ENCODE measurements around the gene STYXL2. TPM values are rescaled to one million over a fixed set of nuclear protein-coding genes. Genes with fewer than 3 reads are reported as not detected.
A peak's percentile ranks its signal among the peaks of the same experiment; 100 is the strongest.

STYXL2 gene
- total RNA-seq, 4 donors from 2014 or later, result under 0.01 TPM; not detected in 3

DNA sequence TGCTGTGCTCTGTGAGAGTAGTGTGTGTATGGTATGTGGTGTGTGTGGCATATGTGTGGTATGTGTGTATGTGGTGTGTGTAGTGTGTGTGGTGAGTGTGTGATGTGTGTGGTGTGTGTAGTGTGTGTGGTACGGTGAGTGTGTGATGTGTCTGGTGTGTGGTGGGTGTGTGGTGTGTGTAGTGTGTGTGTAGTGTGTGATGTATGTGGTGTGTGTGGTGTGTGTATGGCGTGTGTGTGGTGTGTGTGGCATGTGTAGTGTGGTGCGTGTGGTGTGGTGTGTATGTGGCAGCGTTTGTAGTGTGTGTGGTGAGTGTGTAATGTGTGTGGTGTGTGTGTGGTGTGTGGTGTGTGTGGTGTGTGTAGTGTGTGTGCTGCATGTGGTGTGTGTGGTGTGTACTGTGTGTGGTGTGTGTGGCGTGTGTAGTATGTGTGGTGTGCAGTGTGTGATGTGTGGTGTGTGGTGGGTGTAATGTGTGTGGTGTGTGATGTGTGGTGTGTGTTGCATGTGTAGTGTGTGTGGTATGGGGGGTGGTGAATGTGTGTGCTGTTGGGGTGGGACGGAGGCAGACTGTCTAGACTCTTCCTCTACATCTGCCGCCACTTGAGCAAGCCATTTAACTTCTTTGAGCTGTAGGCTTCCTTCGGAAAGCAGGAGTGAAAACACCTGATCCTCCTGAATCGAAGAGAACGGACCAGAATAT is 37.2 kb upstream of the STYXL2 start:
- WGBS, 2 donors, result 44 to 53% methylated on average over 9 to 10 of the region's 10 CpGs
- DNase-seq, result no peak
- intact Hi-C loops (cut with DNase I), result loop anchor here (5.0 kb wide), 1 partner anchor 149 kb away; no protein-coding TSS in a partner anchor

DNA sequence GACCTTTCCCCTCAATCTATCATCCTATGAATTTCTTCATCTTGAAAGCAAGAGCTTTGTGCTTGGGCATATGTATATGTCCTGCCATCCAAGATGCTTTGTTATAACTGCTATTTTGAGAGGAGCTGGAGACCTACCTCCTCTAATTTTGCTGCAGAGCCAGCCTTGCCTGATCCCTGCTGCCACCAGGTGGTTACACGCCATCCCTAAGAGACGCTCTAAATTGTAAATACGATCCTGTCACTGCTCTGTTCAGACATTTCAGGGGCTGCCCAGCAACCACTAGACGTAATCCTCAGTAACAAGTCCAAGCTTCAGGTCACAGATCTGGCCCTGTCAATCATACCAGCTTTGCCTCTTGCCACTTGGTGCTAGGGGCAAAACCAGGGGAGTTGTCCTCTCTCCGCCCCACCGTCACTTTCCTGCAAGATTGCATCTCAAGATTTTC is 36.6 kb upstream of the STYXL2 start:
- no peaks in the 10 kb centered on the region for H3K36me3 ChIP-seq
- intact Hi-C loops (cut with DNase I), result loop anchor here (5.0 kb wide), 1 partner anchor 150 kb away; no protein-coding TSS in a partner anchor
- no peak overlapping the region for H3K4me3 ChIP-seq
- H3K27me3 ChIP-seq, result peaks cover 0 to 27% (median 0%) of the 10 kb centered on the region in 4 donors
- peaks cover 8 to 9% (median 9%) of the 10 kb centered on the region in 3 donors for H3K4me1 ChIP-seq
- H3K9me3 ChIP-seq, result no peaks in the 10 kb centered on the region
- WGBS, 2 donors, result 40 to 47% methylated on average over 1 to 4 of the region's 6 CpGs
- no peak for TF ChIP-seq POLR2A (IDR thresholded peaks at IDR 0.05)
- TF ChIP-seq, protein P1, sequence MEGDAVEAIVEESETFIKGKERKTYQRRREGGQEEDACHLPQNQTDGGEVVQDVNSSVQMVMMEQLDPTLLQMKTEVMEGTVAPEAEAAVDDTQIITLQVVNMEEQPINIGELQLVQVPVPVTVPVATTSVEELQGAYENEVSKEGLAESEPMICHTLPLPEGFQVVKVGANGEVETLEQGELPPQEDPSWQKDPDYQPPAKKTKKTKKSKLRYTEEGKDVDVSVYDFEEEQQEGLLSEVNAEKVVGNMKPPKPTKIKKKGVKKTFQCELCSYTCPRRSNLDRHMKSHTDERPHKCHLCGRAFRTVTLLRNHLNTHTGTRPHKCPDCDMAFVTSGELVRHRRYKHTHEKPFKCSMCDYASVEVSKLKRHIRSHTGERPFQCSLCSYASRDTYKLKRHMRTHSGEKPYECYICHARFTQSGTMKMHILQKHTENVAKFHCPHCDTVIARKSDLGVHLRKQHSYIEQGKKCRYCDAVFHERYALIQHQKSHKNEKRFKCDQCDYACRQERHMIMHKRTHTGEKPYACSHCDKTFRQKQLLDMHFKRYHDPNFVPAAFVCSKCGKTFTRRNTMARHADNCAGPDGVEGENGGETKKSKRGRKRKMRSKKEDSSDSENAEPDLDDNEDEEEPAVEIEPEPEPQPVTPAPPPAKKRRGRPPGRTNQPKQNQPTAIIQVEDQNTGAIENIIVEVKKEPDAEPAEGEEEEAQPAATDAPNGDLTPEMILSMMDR (IDR thresholded peaks at IDR 0.05), result peak in 5 of 6 experiments; percentile 21 to 52 (median 43)
- H3K27ac ChIP-seq, result no peak overlapping the region
- no peak for DNase-seq

More for the DNA sequence above, 37.2 kb upstream of the STYXL2 start:
- TF ChIP-seq POLR2A (IDR thresholded peaks at IDR 0.05), result no peak
- TF ChIP-seq, protein P1 (IDR thresholded peaks at IDR 0.05), result no peak
- H3K9me3 ChIP-seq, result no peaks in the 10 kb centered on the region
- H3K4me1 ChIP-seq, result peaks cover 8 to 9% (median 9%) of the 10 kb centered on the region in 3 donors
- no peak overlapping the region for H3K27ac ChIP-seq
- H3K4me3 ChIP-seq, result no peak overlapping the region
- H3K36me3 ChIP-seq, result no peaks in the 10 kb centered on the region
- peaks cover 0 to 27% (median 0%) of the 10 kb centered on the region in 4 donors for H3K27me3 ChIP-seq

DNA sequence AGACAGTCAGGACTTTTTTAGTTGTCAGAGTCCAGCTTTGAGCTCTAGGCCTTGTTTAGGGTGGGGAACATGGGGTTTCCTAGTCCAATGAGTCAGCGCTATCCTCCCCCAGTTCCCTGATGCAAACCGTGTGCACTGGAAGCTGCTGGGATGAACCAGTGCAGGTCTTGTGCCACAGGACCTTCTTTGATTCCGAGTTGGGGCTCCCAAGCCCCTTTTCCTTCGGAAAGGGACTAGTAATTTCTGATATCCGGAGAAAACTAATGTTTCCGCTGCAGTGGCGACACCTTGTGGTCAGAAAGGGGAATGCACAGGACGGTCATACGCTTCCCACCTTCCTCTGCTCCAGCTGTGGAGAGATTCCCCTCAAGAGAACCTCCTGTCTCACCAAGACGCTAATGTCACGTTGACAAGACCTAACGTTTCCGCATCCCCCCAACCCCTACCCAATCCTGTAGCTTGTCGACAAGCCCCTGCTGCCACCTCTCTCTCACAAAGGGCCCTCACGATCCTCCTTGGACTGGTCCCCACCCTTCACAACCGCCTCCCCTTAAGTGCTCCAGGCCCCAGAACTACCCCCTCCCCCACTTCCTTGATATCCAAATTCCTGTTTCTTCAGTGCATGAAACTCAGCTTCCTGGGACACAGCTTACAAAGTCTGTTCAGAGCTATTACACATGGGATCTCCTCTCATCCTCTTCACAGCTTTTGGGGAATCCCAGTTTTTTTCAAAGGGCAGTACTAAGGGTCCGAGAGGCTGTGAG is 34.6 kb upstream of the STYXL2 start:
- Histone ChIP-seq H3K9me3 (no peaks in the 10 kb centered on the region), H3K27ac (no peak overlapping the region), H3K36me3 (no peaks in the 10 kb centered on the region), H3K27me3 (peaks cover 0 to 27% (median 0%) of the 10 kb centered on the region in 4 donors), H3K4me1 (peaks cover 8 to 9% (median 9%) of the 10 kb centered on the region in 3 donors), H3K4me3 (peak overlapping the region in 1 of 4 donors; percentile 28)
- intact Hi-C loops (cut with DNase I), result loop anchor here (5.0 kb wide), 1 partner anchor 152 kb away; no protein-coding TSS in a partner anchor
- no peak for DNase-seq
- no peak for TF ChIP-seq POLR2A (IDR thresholded peaks at IDR 0.05)
- TF ChIP-seq, protein P1 (IDR thresholded peaks at IDR 0.05), result peak; percentile 88 to 97 (median 92)
- WGBS, 2 donors, result 9 to 12% methylated on average over 15 of the region's 17 CpGs

DNA sequence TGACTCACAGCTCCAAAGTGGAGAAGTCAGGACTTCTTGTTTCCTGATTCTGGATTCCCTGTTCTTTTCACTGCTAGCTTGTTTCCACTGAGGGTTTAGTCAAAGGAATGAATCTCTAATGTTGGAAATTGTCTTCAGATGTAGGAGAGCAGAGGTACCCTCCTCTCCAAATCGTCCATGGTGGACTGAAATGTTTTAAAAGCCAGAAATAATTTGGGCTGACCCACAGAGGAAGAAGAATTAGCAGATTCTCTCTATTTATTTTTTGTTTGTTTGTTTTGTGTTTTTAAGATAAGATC is 34.1 kb upstream of the STYXL2 start:
- peaks cover 0 to 24% (median 0%) of the 10 kb centered on the region in 4 donors for H3K27me3 ChIP-seq
- peaks cover 8 to 9% (median 9%) of the 10 kb centered on the region in 3 donors for H3K4me1 ChIP-seq
- TF ChIP-seq, protein P1 (IDR thresholded peaks at IDR 0.05), result no peak
- no peak for TF ChIP-seq POLR2A (IDR thresholded peaks at IDR 0.05)
- intact Hi-C loops (cut with DNase I), result loop anchor here (5.0 to 10.0 kb wide), 4 partner anchors 152 to 475 kb away; no protein-coding TSS in a partner anchor
- WGBS, 2 donors, result 30 to 39% methylated on average over 1 of the region's 1 CpG
- no peaks in the 10 kb centered on the region for H3K9me3 ChIP-seq
- H3K36me3 ChIP-seq, result no peaks in the 10 kb centered on the region
- H3K4me3 ChIP-seq, result no peak overlapping the region
- H3K27ac ChIP-seq, result no peak overlapping the region
- no peak for DNase-seq

Measured in esophagus squamous epithelium (tissue), 5 donors.